GM23338 (cell line): ENCODE data around the gene TPRG1. TPM values are rescaled to one million over a fixed set of nuclear protein-coding genes. Genes with fewer than 3 reads are reported as not detected.

ENCODE experiments used
- ATAC-seq: fragments of 200-7000 bp; cut with Tn5 transposase; 3 replicates; pipeline ENCODE4 v1.9.1; 2020
- DNase-seq: peaks from one replicate; pipeline ENCODE4 v3.0.0-alpha.2; 2015; ENCODE audit warnings: low spot score
- H2AFZ ChIP-seq: fragments of 200-600 bp; sonication (generic); 2 replicates; pipeline ENCODE4 v1.8.0; 2016; ENCODE audit warnings: antibody characterized with exemption, mild to moderate bottlenecking, moderate library complexity
- H3F3A ChIP-seq: fragments of 200-600 bp; sonication (generic); replicated peaks from 2 replicates; pipeline ENCODE4 v1.8.0; 2017; ENCODE audit warnings: antibody characterized with exemption, mixed run types, low read depth
- H3K27ac ChIP-seq: fragments of 200-600 bp; sonication (generic); 2 replicates; pipeline ENCODE4 v1.6.1; 2016; ENCODE audit warnings: low read depth
- H3K27me3 ChIP-seq: fragments of 200-600 bp; sonication (generic); 2 replicates; pipeline ENCODE4 v1.8.0; 2016; ENCODE audit warnings: mild to moderate bottlenecking, mixed run types, moderate library complexity; ENCODE audit not compliant: insufficient read depth
- H3K36me3 ChIP-seq: fragments of 200-600 bp; sonication (generic); 2 replicates; pipeline ENCODE4 v1.8.0; 2016; ENCODE audit warnings: mild to moderate bottlenecking; ENCODE audit not compliant: insufficient read depth
- H3K4me1 ChIP-seq: fragments of 200-600 bp; sonication (generic); 2 replicates; pipeline ENCODE4 v1.8.0; 2016; ENCODE audit warnings: mild to moderate bottlenecking, moderate library complexity; ENCODE audit not compliant: insufficient read depth
- H3K4me2 ChIP-seq: fragments of 200-600 bp; sonication (generic); 2 replicates; pipeline ENCODE4 v1.7.1; 2017; ENCODE audit warnings: mixed run types
- H3K4me3 ChIP-seq: fragments of 200-600 bp; sonication (generic); 2 replicates; pipeline ENCODE4 v1.6.1; 2016; ENCODE audit warnings: mixed run types
- H3K79me2 ChIP-seq: fragments of 200-600 bp; sonication (generic); replicated peaks from 2 replicates; pipeline ENCODE4 v1.8.0; 2017; ENCODE audit warnings: mild to moderate bottlenecking; ENCODE audit not compliant: insufficient read depth
- H3K9me2 ChIP-seq: fragments of 200-600 bp; sonication (generic); 2 replicates; pipeline ENCODE4 v1.8.0; 2017; ENCODE audit not compliant: insufficient read depth
- H4K20me1 ChIP-seq: fragments of 200-600 bp; sonication (generic); replicated peaks from 2 replicates; pipeline ENCODE4 v1.8.0; 2017; ENCODE audit warnings: mild to moderate bottlenecking; ENCODE audit not compliant: insufficient read depth
- H3K27ac Mint-ChIP-seq: 2 replicates; pipeline ENCODE4 v1.8.0; 2020; ENCODE audit warnings: inconsistent platforms, mild to moderate bottlenecking, moderate library complexity, mixed read lengths
- H3K27me3 Mint-ChIP-seq: 3 replicates; pipeline ENCODE4 v1.8.0; 2022; ENCODE audit warnings: low read depth, mild to moderate bottlenecking, moderate library complexity, mixed read lengths, inconsistent platforms; ENCODE audit not compliant: insufficient read depth, poor library complexity
- H3K36me3 Mint-ChIP-seq: 3 replicates; pipeline ENCODE4 v1.8.0; 2021; ENCODE audit warnings: low read depth, mild to moderate bottlenecking, inconsistent platforms, moderate library complexity, mixed read lengths
- H3K4me1 Mint-ChIP-seq: 3 replicates; pipeline ENCODE4 v1.8.0; 2020; ENCODE audit warnings: mild to moderate bottlenecking, inconsistent platforms, mixed read lengths
- H3K4me3 Mint-ChIP-seq: 3 replicates; pipeline ENCODE4 v1.8.0; 2021; ENCODE audit warnings: moderate library complexity, mild to moderate bottlenecking, inconsistent platforms, mixed read lengths
- H3K9me3 Mint-ChIP-seq: 3 replicates; pipeline ENCODE4 v1.8.0; 2020; ENCODE audit warnings: moderate library complexity, mild to moderate bottlenecking, inconsistent platforms, mixed read lengths
- CREB1 ChIP-seq: fragments of 250-450 bp; sonication (Bioruptor Pico); IDR thresholded peaks from 2 replicates; pipeline ENCODE4 v1.5.0; 2020; ENCODE audit warnings: low read depth, mild to moderate bottlenecking, moderate library complexity
- CTCF ChIP-seq, 2 experiments: fragments of 200-600 bp in 1 of 2; sonication (generic) in 1 of 2; conservative IDR thresholded peaks; 2 replicates each; pipeline versions ENCODE4 v1.5.1 to v1.6.1; 2016 to 2017; ENCODE audit warnings: antibody characterized with exemption in 2 of 2, low read depth in 2 of 2, mild to moderate bottlenecking in 2 of 2, moderate library complexity in 1 of 2
- EZH2 ChIP-seq: fragments of 200-600 bp; sonication (generic); IDR thresholded peaks from one replicate; pipeline ENCODE4 v1.8.0; 2017; ENCODE audit warnings: antibody characterized with exemption, mild to moderate bottlenecking, low read depth; ENCODE audit not compliant: unreplicated experiment
- EZH2phosphoT487 ChIP-seq: fragments of 200-600 bp; sonication (generic); IDR thresholded peaks from one replicate; pipeline ENCODE4 v1.8.1; 2018; ENCODE audit warnings: antibody characterized with exemption; ENCODE audit not compliant: unreplicated experiment
- JUNB ChIP-seq: IDR thresholded peaks from one replicate; pipeline ENCODE4 v1.6.1; 2016; ENCODE audit warnings: antibody characterized with exemption; ENCODE audit not compliant: unreplicated experiment
- NANOG ChIP-seq: IDR thresholded peaks from 2 replicates; pipeline ENCODE4 v1.6.1; 2016; ENCODE audit warnings: antibody characterized with exemption, borderline replicate concordance
- POLR2AphosphoS5 ChIP-seq: IDR thresholded peaks from 2 replicates; pipeline ENCODE4 v1.6.1; 2016; ENCODE audit warnings: antibody characterized with exemption, low read depth
- REST ChIP-seq: IDR thresholded peaks from one replicate; pipeline ENCODE4 v1.6.1; 2018; ENCODE audit warnings: antibody characterized with exemption; ENCODE audit not compliant: unreplicated experiment
- STAT1 ChIP-seq: IDR thresholded peaks from one replicate; pipeline ENCODE4 v1.6.1; 2016; ENCODE audit warnings: antibody characterized with exemption; ENCODE audit not compliant: unreplicated experiment
- ZNF114 ChIP-seq: fragments of 250-450 bp; sonication (Bioruptor Pico); IDR thresholded peaks from 2 replicates; pipeline ENCODE4 v1.5.0; 2020; ENCODE audit warnings: mild to moderate bottlenecking, moderate library complexity
- ZNF331 ChIP-seq: fragments of 250-450 bp; sonication (Bioruptor Pico); IDR thresholded peaks from 2 replicates; pipeline ENCODE4 v1.5.0; 2020; ENCODE audit warnings: low read depth, mild to moderate bottlenecking, moderate library complexity
- ZNF462 ChIP-seq: fragments of 250-450 bp; sonication (Bioruptor Pico); IDR thresholded peaks from 2 replicates; pipeline ENCODE4 v1.5.0; 2020; ENCODE audit warnings: mild to moderate bottlenecking, moderate library complexity
- polyA plus RNA-seq: library from polyadenylated mRNA; unstranded; fragments of >200 nt; fragmentation: Nextera tagmentation; extraction: Ambion mirVana; gene quantifications from 2 replicates; pipeline ENCODE4 v1.2.1, GENCODE V29; 2016
- total RNA-seq: library from RNA; depleted of rRNA; stranded (reverse); fragments of >200 nt; shearing (Covaris generic); gene quantifications from 2 replicates; pipeline ENCODE4 v1.2.3, GENCODE V29; 2014
- TF ChIP-seq, protein P1 (sequence below): IDR thresholded peaks from 2 replicates; pipeline ENCODE4 v1.6.1; 2016; ENCODE audit warnings: antibody characterized with exemption

Gene TPRG1
- total and polyA plus RNA-seq, 2 experiments from 2014 or later: 0.74 to 1.7 TPM

GRCh38 chr3:189229196-189229828 is 57.5 kb downstream of the TPRG1 start:
- TF ChIP-seq ZNF331 (no peak), REST (no peak), POLR2AphosphoS5 (no peak), ZNF114 (no peak), STAT1 (no peak), EZH2phosphoT487 (no peak), CTCF (conservative IDR thresholded peaks at IDR 0.05; ENCODE audit: low read depth in 2 of 2) (no peak), NANOG (no peak), CREB1 (CRISPR knock-in tag) (no peak), EZH2 (no peak), JUNB (no peak), ZNF462 (CRISPR knock-in tag) (no peak)
- TF ChIP-seq, protein P1, sequence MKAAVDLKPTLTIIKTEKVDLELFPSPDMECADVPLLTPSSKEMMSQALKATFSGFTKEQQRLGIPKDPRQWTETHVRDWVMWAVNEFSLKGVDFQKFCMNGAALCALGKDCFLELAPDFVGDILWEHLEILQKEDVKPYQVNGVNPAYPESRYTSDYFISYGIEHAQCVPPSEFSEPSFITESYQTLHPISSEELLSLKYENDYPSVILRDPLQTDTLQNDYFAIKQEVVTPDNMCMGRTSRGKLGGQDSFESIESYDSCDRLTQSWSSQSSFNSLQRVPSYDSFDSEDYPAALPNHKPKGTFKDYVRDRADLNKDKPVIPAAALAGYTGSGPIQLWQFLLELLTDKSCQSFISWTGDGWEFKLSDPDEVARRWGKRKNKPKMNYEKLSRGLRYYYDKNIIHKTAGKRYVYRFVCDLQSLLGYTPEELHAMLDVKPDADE: no peak
- no peak overlapping the region for H3K4me3 ChIP-seq
- no peaks in the 10 kb centered on the region for H4K20me1 ChIP-seq
- peak overlapping the region; percentile 79; the same call in 1 of the 2 replicates for H2AFZ ChIP-seq
- DNase-seq (no peak), ATAC-seq (no peak)
- H3K79me2 ChIP-seq: no peaks in the 10 kb centered on the region
- H3K27me3 ChIP-seq: no peaks in the 10 kb centered on the region
- no peak overlapping the region for H3K4me3 Mint-ChIP-seq
- H3K27me3 Mint-ChIP-seq: peaks cover 3% of the 10 kb centered on the region
- no peak overlapping the region for H3K4me2 ChIP-seq
- H3K27ac ChIP-seq: no peak overlapping the region
- H3F3A ChIP-seq: no peaks in the 10 kb centered on the region
- no peaks in the 10 kb centered on the region for H3K9me2 ChIP-seq
- no peaks in the 10 kb centered on the region for H3K9me3 Mint-ChIP-seq
- peaks cover 6% of the 10 kb centered on the region; the same call in 2 of the 3 replicates for H3K4me1 Mint-ChIP-seq
- no peak overlapping the region for H3K27ac Mint-ChIP-seq
- H3K36me3 Mint-ChIP-seq: no peaks in the 10 kb centered on the region
- peaks cover 5% of the 10 kb centered on the region; the same call in 1 of the 2 replicates for H3K4me1 ChIP-seq
- no peaks in the 10 kb centered on the region for H3K36me3 ChIP-seq
